ENCODE data around the gene ZNF132. TPM values are rescaled to one million over a fixed set of nuclear protein-coding genes. Genes with fewer than 3 reads are reported as not detected.

Gene ZNF132
- total and polyA plus RNA-seq, 2 experiments from 2014 or later: 2.2 to 5.2 TPM

GRCh38 chr19:58398087-58398486 is 41.9 kb downstream of the ZNF132 start (continued):
- TF ChIP-seq NANOG (IDR thresholded peaks at IDR 0.05; ENCODE audit: borderline replicate concordance): no peak
- no peak for TF ChIP-seq ZNF331 (CRISPR knock-in tag; IDR thresholded peaks at IDR 0.05; ENCODE audit: low read depth)
- TF ChIP-seq EZH2phosphoT487 (IDR thresholded peaks at IDR 0.05; ENCODE audit: unreplicated experiment): no peak
- no peak for TF ChIP-seq STAT1 (IDR thresholded peaks at IDR 0.05; ENCODE audit: unreplicated experiment)
- TF ChIP-seq, protein P1, sequence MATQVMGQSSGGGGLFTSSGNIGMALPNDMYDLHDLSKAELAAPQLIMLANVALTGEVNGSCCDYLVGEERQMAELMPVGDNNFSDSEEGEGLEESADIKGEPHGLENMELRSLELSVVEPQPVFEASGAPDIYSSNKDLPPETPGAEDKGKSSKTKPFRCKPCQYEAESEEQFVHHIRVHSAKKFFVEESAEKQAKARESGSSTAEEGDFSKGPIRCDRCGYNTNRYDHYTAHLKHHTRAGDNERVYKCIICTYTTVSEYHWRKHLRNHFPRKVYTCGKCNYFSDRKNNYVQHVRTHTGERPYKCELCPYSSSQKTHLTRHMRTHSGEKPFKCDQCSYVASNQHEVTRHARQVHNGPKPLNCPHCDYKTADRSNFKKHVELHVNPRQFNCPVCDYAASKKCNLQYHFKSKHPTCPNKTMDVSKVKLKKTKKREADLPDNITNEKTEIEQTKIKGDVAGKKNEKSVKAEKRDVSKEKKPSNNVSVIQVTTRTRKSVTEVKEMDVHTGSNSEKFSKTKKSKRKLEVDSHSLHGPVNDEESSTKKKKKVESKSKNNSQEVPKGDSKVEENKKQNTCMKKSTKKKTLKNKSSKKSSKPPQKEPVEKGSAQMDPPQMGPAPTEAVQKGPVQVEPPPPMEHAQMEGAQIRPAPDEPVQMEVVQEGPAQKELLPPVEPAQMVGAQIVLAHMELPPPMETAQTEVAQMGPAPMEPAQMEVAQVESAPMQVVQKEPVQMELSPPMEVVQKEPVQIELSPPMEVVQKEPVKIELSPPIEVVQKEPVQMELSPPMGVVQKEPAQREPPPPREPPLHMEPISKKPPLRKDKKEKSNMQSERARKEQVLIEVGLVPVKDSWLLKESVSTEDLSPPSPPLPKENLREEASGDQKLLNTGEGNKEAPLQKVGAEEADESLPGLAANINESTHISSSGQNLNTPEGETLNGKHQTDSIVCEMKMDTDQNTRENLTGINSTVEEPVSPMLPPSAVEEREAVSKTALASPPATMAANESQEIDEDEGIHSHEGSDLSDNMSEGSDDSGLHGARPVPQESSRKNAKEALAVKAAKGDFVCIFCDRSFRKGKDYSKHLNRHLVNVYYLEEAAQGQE (IDR thresholded peaks at IDR 0.05; ENCODE audit: unreplicated experiment): no peak
- TF ChIP-seq CREB1 (CRISPR knock-in tag; IDR thresholded peaks at IDR 0.05; ENCODE audit: low read depth): no peak

GRCh38 chr19:58397533-58398037 is 42.4 kb downstream of the ZNF132 start:
- ATAC-seq: no peak
- H3K9me2 ChIP-seq (ENCODE audit: insufficient read depth): no peaks in the 10 kb centered on the region
- Mint-ChIP-seq H3K27ac (no peak overlapping the region), H3K36me3 (ENCODE audit: low read depth) (peaks cover 26% of the 10 kb centered on the region), H3K27me3 (ENCODE audit: insufficient read depth, low read depth, poor library complexity) (peaks cover 40% of the 10 kb centered on the region), H3K9me3 (no peaks in the 10 kb centered on the region; the same call in 2 of the 3 replicates), H3K4me1 (peaks cover 14% of the 10 kb centered on the region), H3K4me3 (peak overlapping the region; percentile 57; the same call in 2 of the 3 replicates)
- H2AFZ ChIP-seq: no peak overlapping the region
- no peak for DNase-seq (ENCODE audit: low spot score)
- no peak overlapping the region for H3K27ac ChIP-seq (ENCODE audit: low read depth)
- H3K4me2 ChIP-seq: peak overlapping the region; percentile 77; the same call in 1 of the 2 replicates
- H3K4me1 ChIP-seq (ENCODE audit: insufficient read depth): peaks cover 5% of the 10 kb centered on the region; the same call in 1 of the 2 replicates
- peaks cover 41% of the 10 kb centered on the region for H3F3A ChIP-seq (replicated peaks; ENCODE audit: low read depth)
- peaks cover 13% of the 10 kb centered on the region; the same call in 1 of the 2 replicates for H3K36me3 ChIP-seq (ENCODE audit: insufficient read depth)
- no peaks in the 10 kb centered on the region for H3K79me2 ChIP-seq (replicated peaks; ENCODE audit: insufficient read depth)
- H3K27me3 ChIP-seq (ENCODE audit: insufficient read depth): peaks cover 21% of the 10 kb centered on the region
- H3K4me3 ChIP-seq: no peak overlapping the region
- TF ChIP-seq CREB1 (CRISPR knock-in tag; IDR thresholded peaks at IDR 0.05; ENCODE audit: low read depth): no peak
- TF ChIP-seq, protein P2, sequence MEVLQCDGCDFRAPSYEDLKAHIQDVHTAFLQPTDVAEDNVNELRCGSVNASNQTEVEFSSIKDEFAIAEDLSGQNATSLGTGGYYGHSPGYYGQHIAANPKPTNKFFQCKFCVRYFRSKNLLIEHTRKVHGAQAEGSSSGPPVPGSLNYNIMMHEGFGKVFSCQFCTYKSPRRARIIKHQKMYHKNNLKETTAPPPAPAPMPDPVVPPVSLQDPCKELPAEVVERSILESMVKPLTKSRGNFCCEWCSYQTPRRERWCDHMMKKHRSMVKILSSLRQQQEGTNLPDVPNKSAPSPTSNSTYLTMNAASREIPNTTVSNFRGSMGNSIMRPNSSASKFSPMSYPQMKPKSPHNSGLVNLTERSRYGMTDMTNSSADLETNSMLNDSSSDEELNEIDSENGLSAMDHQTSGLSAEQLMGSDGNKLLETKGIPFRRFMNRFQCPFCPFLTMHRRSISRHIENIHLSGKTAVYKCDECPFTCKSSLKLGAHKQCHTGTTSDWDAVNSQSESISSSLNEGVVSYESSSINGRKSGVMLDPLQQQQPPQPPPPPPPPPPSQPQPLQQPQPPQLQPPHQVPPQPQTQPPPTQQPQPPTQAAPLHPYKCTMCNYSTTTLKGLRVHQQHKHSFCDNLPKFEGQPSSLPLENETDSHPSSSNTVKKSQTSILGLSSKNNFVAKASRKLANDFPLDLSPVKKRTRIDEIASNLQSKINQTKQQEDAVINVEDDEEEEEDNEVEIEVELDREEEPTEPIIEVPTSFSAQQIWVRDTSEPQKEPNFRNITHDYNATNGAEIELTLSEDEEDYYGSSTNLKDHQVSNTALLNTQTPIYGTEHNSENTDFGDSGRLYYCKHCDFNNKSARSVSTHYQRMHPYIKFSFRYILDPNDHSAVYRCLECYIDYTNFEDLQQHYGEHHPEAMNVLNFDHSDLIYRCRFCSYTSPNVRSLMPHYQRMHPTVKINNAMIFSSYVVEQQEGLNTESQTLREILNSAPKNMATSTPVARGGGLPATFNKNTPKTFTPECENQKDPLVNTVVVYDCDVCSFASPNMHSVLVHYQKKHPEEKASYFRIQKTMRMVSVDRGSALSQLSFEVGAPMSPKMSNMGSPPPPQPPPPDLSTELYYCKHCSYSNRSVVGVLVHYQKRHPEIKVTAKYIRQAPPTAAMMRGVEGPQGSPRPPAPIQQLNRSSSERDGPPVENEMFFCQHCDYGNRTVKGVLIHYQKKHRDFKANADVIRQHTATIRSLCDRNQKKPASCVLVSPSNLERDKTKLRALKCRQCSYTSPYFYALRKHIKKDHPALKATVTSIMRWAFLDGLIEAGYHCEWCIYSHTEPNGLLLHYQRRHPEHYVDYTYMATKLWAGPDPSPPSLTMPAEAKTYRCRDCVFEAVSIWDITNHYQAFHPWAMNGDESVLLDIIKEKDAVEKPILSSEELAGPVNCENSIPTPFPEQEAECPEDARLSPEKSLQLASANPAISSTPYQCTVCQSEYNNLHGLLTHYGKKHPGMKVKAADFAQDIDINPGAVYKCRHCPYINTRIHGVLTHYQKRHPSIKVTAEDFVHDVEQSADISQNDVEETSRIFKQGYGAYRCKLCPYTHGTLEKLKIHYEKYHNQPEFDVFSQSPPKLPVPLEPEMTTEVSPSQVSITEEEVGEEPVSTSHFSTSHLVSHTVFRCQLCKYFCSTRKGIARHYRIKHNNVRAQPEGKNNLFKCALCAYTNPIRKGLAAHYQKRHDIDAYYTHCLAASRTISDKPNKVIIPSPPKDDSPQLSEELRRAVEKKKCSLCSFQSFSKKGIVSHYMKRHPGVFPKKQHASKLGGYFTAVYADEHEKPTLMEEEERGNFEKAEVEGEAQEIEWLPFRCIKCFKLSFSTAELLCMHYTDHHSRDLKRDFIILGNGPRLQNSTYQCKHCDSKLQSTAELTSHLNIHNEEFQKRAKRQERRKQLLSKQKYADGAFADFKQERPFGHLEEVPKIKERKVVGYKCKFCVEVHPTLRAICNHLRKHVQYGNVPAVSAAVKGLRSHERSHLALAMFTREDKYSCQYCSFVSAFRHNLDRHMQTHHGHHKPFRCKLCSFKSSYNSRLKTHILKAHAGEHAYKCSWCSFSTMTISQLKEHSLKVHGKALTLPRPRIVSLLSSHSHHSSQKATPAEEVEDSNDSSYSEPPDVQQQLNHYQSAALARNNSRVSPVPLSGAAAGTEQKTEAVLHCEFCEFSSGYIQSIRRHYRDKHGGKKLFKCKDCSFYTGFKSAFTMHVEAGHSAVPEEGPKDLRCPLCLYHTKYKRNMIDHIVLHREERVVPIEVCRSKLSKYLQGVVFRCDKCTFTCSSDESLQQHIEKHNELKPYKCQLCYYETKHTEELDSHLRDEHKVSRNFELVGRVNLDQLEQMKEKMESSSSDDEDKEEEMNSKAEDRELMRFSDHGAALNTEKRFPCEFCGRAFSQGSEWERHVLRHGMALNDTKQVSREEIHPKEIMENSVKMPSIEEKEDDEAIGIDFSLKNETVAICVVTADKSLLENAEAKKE (CRISPR knock-in tag; IDR thresholded peaks at IDR 0.05): no peak
- peaks cover 8% of the 10 kb centered on the region for H4K20me1 ChIP-seq (replicated peaks; ENCODE audit: insufficient read depth)
